Testis (tissue), 3 donors: Measurements from ENCODE around the gene SOWAHA. TPM values are rescaled to one million over a fixed set of nuclear protein-coding genes. Genes with fewer than 3 reads are reported as not detected.

Experiments
- DNase-seq: peaks from one replicate; pipeline ENCODE4 v3.0.0-alpha.2; 2019
- H3K27ac ChIP-seq, 2 donors: fragments of 200-600 bp; sonication (generic); one replicate each; pipeline ENCODE4 v1.5.1; 2019
- H3K27me3 ChIP-seq: fragments of 200-600 bp; sonication (generic); one replicate; pipeline ENCODE4 v1.5.1; 2019
- H3K36me3 ChIP-seq: fragments of 200-600 bp; sonication (generic); one replicate; pipeline ENCODE4 v1.5.1; 2017; ENCODE audit warnings: low read depth; ENCODE audit errors: missing control alignments
- H3K4me1 ChIP-seq: fragments of 200-600 bp; sonication (generic); one replicate; pipeline ENCODE4 v1.5.1; 2019
- H3K4me3 ChIP-seq, 2 donors: fragments of 200-600 bp; sonication (generic); one replicate each; pipeline ENCODE4 v1.5.1; 2017 to 2019
- H3K9me3 ChIP-seq: fragments of 200-600 bp; sonication (generic); one replicate; pipeline ENCODE4 v1.5.1; 2017
- CTCF ChIP-seq, 3 experiments: fragments of 450-650 bp in 2 of 3; fragments of 200-600 bp in 1 of 3; sonication (generic) in 1 of 3; IDR thresholded peaks; one replicate each; pipeline ENCODE4 v1.5.1; 2016 to 2019; ENCODE audit warnings: antibody characterized with exemption in 3 of 3, mild to moderate bottlenecking in 2 of 3, moderate library complexity in 1 of 3
- POLR2A ChIP-seq: fragments of 450-650 bp; IDR thresholded peaks from one replicate; pipeline ENCODE4 v1.6.1; 2017; ENCODE audit warnings: antibody characterized with exemption, mild to moderate bottlenecking, moderate library complexity
- WGBS, 2 donors: methylation state at CpG; one replicate each; pipeline ENCODE4 v1.1.5; 2018; 5-methylcytosine and 5-hydroxymethylcytosine counted together
- intact Hi-C: fragments of 100-400 bp; cut with DNase I; formaldehyde crosslinking; loops from one replicate; pipeline ENCODE4 v1.15.1; 2023; ENCODE audit warnings: low total_unique reads
- polyA plus RNA-seq: library from polyadenylated mRNA; stranded (reverse); fragments of 350-450 nt; fragmentation: Illumina TruSeq; extraction: RNeasy Lipid Tissue Mini Kit (QIAGEN cat#74804); gene quantifications from one replicate; pipeline ENCODE4 v1.2.3, GENCODE V29; 2014; ENCODE audit warnings: low read depth, low replicate concordance; ENCODE audit not compliant: insufficient read depth
- total RNA-seq, 2 donors: library from RNA; depleted of rRNA; stranded (reverse); fragments of >200 nt; gene quantifications; one replicate each; pipeline ENCODE4 v1.2.3, GENCODE V29; 2016

Gene SOWAHA
- total and polyA plus RNA-seq, 3 donors from 2014 or later = 0.46 to 1.3 (median 1.2) TPM

GRCh38 chr5:132766020-132766805 lies 46.9 kb upstream of the SOWAHA start:
- WGBS, 2 donors = 91 to 94% methylated on average over 10 to 14 of the region's 14 CpGs
- Histone ChIP-seq H3K9me3 (no peaks in the 10 kb centered on the region), H3K4me3 (no peak overlapping the region), H3K4me1 (peaks cover 15% of the 10 kb centered on the region), H3K27ac (no peak overlapping the region), H3K27me3 (no peaks in the 10 kb centered on the region), H3K36me3 (no peaks in the 10 kb centered on the region)
- no peak for DNase-seq
- intact Hi-C loops = no loop called here
- TF ChIP-seq POLR2A (no peak), CTCF (IDR thresholded peaks at IDR 0.05) (no peak)

- WGBS, 2 donors = 92 to 100% methylated on average over 1 of the region's 1 CpG
- Histone ChIP-seq H3K27ac (no peak overlapping the region), H3K4me1 (peaks cover 21% of the 10 kb centered on the region), H3K27me3 (no peaks in the 10 kb centered on the region), H3K4me3 (no peak overlapping the region), H3K9me3 (no peaks in the 10 kb centered on the region), H3K36me3 (no peaks in the 10 kb centered on the region)
- TF ChIP-seq POLR2A (no peak), CTCF (IDR thresholded peaks at IDR 0.05) (no peak)
- intact Hi-C loops = no loop called here
- no peak for DNase-seq
Measured at GRCh38 chr5:132766806-132767055, 46.4 kb upstream of the SOWAHA start.

GRCh38 chr5:132767150-132767549 lies 46.0 kb upstream of the SOWAHA start:
- no peaks in the 10 kb centered on the region for H3K27me3 ChIP-seq
- no peaks in the 10 kb centered on the region for H3K9me3 ChIP-seq
- WGBS, 2 donors = 57 to 67% methylated on average over 2 of the region's 2 CpGs
- peaks cover 24% of the 10 kb centered on the region for H3K4me1 ChIP-seq
- H3K4me3 ChIP-seq = no peak overlapping the region
- H3K36me3 ChIP-seq = no peaks in the 10 kb centered on the region
- TF ChIP-seq POLR2A (no peak), CTCF (IDR thresholded peaks at IDR 0.05) (no peak)
- no peak overlapping the region for H3K27ac ChIP-seq
- DNase-seq = no peak
- intact Hi-C loops = no loop called here

GRCh38 chr5:132768485-132768868 lies 44.6 kb upstream of the SOWAHA start:
- Histone ChIP-seq H3K36me3 (no peaks in the 10 kb centered on the region), H3K9me3 (no peaks in the 10 kb centered on the region), H3K4me3 (no peak overlapping the region), H3K27me3 (no peaks in the 10 kb centered on the region), H3K4me1 (peaks cover 24% of the 10 kb centered on the region), H3K27ac (no peak overlapping the region)
- TF ChIP-seq CTCF (IDR thresholded peaks at IDR 0.05) (no peak), POLR2A (no peak)
- intact Hi-C loops = no loop called here
- DNase-seq = no peak
- 96% methylated on average over 3 of the region's 3 CpGs; no CpG with 5 or more reads in 1 of the 2 donors for WGBS, 2 donors
